BLaER1 (cell line): Measurements from ENCODE around the gene GAA.
A peak's percentile ranks its signal among the peaks of the same experiment; 100 is the strongest.
"Not testable (repeated sequence)": the region's sequence is repeated elsewhere in the genome, so short reads cannot be mapped to it uniquely, and the experiment has no call there.

Experiments
- H3K27ac ChIP-seq: shearing (Covaris generic); formaldehyde crosslinking; 2 replicates; pipeline ENCODE4 v1.8.1; 2022
- H3K27me3 ChIP-seq: shearing (Covaris generic); formaldehyde crosslinking; 2 replicates; pipeline ENCODE4 v1.8.1; 2022
- H3K36me3 ChIP-seq: shearing (Covaris generic); formaldehyde crosslinking; 2 replicates; pipeline ENCODE4 v1.8.1; 2022
- H3K4me1 ChIP-seq: shearing (Covaris generic); formaldehyde crosslinking; 2 replicates; pipeline ENCODE4 v1.8.1; 2022
- H3K4me2 ChIP-seq: shearing (Covaris generic); formaldehyde crosslinking; 2 replicates; pipeline ENCODE4 v1.8.1; 2022
- H3K4me3 ChIP-seq: shearing (Covaris generic); formaldehyde crosslinking; 2 replicates; pipeline ENCODE4 v1.8.1; 2022
- H3K9ac ChIP-seq: shearing (Covaris generic); formaldehyde crosslinking; 2 replicates; pipeline ENCODE4 v1.8.1; 2022
- H3K9me3 ChIP-seq: shearing (Covaris generic); formaldehyde crosslinking; 2 replicates; pipeline ENCODE4 v1.8.1; 2022
- H4K20me1 ChIP-seq: shearing (Covaris generic); formaldehyde crosslinking; 2 replicates; pipeline ENCODE4 v1.8.1; 2022
- Cebpa-rat ChIP-seq: shearing (Covaris generic); IDR thresholded peaks from 2 replicates; pipeline ENCODE4 v1.8.1; 2022

GAA gene

DNA sequence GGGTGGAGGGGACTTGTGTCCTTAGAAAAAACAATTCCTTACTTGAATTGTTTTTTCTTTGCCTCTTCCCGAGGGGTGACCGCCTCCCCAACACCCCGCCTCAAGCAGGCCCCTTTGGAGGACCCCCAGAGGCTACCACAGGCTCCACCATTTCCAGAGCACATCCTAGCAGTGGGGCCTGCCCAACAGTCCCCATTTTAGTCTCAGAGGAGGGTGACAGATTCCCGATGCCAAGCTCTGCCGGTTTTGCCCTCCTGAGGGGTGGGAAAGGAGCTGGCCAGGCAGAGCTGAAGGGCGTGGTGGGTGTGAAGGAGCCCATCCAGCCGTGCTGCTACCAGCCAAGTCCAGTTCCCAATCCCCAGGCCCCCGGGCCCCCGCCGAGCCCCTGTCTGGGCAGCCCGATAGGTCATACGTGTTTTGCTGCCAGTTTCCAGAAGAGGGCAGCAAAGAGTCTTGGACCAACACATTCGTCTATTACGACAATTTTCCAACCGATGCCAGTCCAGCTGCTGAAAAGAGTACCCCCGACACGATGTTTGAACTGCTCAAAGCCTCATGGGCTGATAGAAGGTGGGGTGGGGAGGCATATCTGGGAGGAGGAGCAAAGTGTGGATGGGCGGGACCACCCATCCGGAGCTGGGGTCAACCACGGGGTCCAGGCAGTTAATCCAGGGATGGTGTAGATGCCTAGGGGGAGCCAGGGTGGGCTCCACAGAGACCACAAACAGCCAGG is 18.8 kb upstream of the GAA start:
- Histone ChIP-seq H3K36me3 (no peaks in the 10 kb centered on the region), H3K9me3 (no peaks in the 10 kb centered on the region), H4K20me1 (no peaks in the 10 kb centered on the region), H3K9ac (no peak overlapping the region), H3K27me3 (no peaks in the 10 kb centered on the region), H3K4me2 (peak overlapping the region; percentile 43), H3K4me1 (peaks cover 34% of the 10 kb centered on the region), H3K4me3 (no peak overlapping the region), H3K27ac (no peak overlapping the region)
- no peak for TF ChIP-seq Cebpa-rat

DNA sequence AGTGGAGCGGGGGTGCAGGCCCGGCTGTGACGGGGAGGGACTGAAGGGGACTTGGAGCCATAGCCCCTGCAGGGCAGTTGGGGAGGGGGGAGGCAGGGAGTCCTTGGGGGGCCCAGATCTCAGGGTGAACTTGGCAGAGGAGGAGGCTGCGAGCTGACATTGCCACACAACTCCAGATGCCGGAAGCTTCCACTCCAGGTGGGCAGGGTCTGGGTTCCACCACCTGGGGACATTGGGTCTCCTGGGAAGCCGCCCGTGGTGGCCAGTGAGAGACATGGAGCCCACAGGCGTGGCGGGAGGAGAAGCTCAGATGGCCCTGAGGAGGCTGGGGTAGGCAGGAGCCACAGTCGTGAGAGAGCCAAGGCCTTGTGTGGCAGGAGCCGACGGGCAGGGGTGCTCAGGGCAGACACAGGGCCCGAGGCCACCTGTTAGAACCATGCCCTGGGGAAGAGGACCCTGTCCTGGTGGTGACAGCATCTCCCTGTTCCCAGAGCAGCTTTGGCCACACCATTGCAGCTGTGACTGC is 18.2 kb upstream of the GAA start:
- Histone ChIP-seq H3K4me1 (peaks cover 34% of the 10 kb centered on the region), H3K27ac (peak overlapping the region; percentile 41; the same call in 1 of the 2 replicates), H3K4me3 (no peak overlapping the region), H3K4me2 (peak overlapping the region; percentile 24), H3K9me3 (no peaks in the 10 kb centered on the region), H4K20me1 (no peaks in the 10 kb centered on the region), H3K27me3 (no peaks in the 10 kb centered on the region), H3K9ac (no peak overlapping the region), H3K36me3 (no peaks in the 10 kb centered on the region)
- TF ChIP-seq Cebpa-rat: no peak

DNA sequence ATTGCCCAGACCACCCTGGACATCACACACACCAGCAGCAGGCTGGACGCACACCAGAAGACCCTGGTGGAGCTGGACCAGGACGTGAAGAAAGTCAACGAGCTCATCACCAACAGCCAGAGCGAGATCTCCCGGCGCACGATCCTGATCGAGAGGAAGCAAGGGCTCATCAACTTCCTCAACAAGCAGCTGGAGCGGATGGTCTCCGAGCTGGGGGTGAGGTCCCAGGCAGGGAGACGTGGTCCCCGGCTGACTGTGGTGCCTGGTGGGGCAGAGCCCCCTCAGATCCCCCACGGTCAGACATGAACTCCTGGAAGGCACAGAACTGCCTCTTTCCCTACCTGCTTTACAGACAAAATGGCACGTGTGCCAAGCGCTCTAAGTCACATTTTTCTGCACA is 16.6 kb upstream of the GAA start:
- no peak overlapping the region for H3K4me3 ChIP-seq
- no peaks in the 10 kb centered on the region for H3K9me3 ChIP-seq
- H3K4me1 ChIP-seq: peaks cover 34% of the 10 kb centered on the region
- H3K9ac ChIP-seq: no peak overlapping the region
- no peak overlapping the region for H3K4me2 ChIP-seq
- H3K27ac ChIP-seq: no peak overlapping the region
- TF ChIP-seq Cebpa-rat: no peak
- no peaks in the 10 kb centered on the region for H3K36me3 ChIP-seq
- no peaks in the 10 kb centered on the region for H3K27me3 ChIP-seq
- H4K20me1 ChIP-seq: no peaks in the 10 kb centered on the region

GRCh38 chr17:80086081-80086480 is 15.3 kb upstream of the GAA start:
- no peak for TF ChIP-seq Cebpa-rat
- Histone ChIP-seq H3K4me2 (peak overlapping the region; percentile 64), H3K36me3 (no peaks in the 10 kb centered on the region), H3K4me1 (peaks cover 34% of the 10 kb centered on the region), H3K4me3 (no peak overlapping the region), H4K20me1 (no peaks in the 10 kb centered on the region), H3K27ac (no peak overlapping the region), H3K9me3 (no peaks in the 10 kb centered on the region), H3K27me3 (no peaks in the 10 kb centered on the region), H3K9ac (no peak overlapping the region)

- no peaks in the 10 kb centered on the region for H3K27me3 ChIP-seq
Observed at GRCh38 chr17:80086616-80087015, 14.8 kb upstream of the GAA start.

GRCh38 chr17:80087346-80088265 is 13.8 kb upstream of the GAA start:
- TF ChIP-seq Cebpa-rat: no peak
- no peak overlapping the region for H3K4me2 ChIP-seq

More at GRCh38 chr17:80086616-80087015, 14.8 kb upstream of the GAA start:
- H3K9me3 ChIP-seq: no peaks in the 10 kb centered on the region
- peaks cover 34% of the 10 kb centered on the region for H3K4me1 ChIP-seq
- no peak overlapping the region for H3K4me2 ChIP-seq
- TF ChIP-seq Cebpa-rat: no peak
- H3K27ac ChIP-seq: no peak overlapping the region
- no peak overlapping the region for H3K4me3 ChIP-seq
- no peaks in the 10 kb centered on the region for H3K36me3 ChIP-seq
- no peak overlapping the region for H3K9ac ChIP-seq
- no peaks in the 10 kb centered on the region for H4K20me1 ChIP-seq

DNA sequence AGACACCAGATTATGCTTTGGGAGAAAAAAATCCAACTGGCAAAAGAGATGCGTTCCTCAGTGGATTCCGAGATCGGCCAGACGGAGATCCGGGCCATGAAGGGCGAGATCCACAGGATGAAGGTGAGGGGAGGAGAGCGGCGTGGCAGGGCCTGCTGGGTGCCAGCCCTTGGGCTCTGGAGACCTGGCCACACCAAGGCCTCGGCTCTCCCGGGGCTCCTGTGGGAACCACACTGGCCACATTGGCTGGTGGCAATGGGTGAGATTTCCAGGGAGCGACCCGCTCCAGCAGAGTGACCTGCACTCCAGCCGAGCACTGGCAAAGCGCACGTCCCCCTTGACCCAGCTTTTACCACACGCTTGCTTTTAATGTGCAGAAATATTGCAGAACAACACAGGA is 11.6 kb upstream of the GAA start:
- Histone ChIP-seq H3K9me3 (no peaks in the 10 kb centered on the region), H4K20me1 (no peaks in the 10 kb centered on the region), H3K4me1 (peaks cover 11% of the 10 kb centered on the region), H3K27me3 (no peaks in the 10 kb centered on the region), H3K4me3 (no peak overlapping the region), H3K9ac (no peak overlapping the region), H3K36me3 (no peaks in the 10 kb centered on the region), H3K4me2 (no peak overlapping the region), H3K27ac (no peak overlapping the region)
- no peak for TF ChIP-seq Cebpa-rat

More at GRCh38 chr17:80087346-80088265, 13.8 kb upstream of the GAA start:
- Histone ChIP-seq H3K27ac (no peak overlapping the region), H3K36me3 (no peaks in the 10 kb centered on the region), H3K9ac (no peak overlapping the region), H3K4me3 (no peak overlapping the region), H4K20me1 (no peaks in the 10 kb centered on the region), H3K4me1 (peaks cover 30% of the 10 kb centered on the region), H3K9me3 (no peaks in the 10 kb centered on the region), H3K27me3 (no peaks in the 10 kb centered on the region)

GRCh38 chr17:80090164-80090563 is 11.2 kb upstream of the GAA start:
- H4K20me1 ChIP-seq, H3K27me3 ChIP-seq, H3K4me3 ChIP-seq, H3K27ac ChIP-seq, H3K36me3 ChIP-seq, H3K4me2 ChIP-seq, H3K9me3 ChIP-seq, H3K9ac ChIP-seq: not testable (repeated sequence)
- peaks cover 11% of the 10 kb centered on the region for H3K4me1 ChIP-seq

DNA sequence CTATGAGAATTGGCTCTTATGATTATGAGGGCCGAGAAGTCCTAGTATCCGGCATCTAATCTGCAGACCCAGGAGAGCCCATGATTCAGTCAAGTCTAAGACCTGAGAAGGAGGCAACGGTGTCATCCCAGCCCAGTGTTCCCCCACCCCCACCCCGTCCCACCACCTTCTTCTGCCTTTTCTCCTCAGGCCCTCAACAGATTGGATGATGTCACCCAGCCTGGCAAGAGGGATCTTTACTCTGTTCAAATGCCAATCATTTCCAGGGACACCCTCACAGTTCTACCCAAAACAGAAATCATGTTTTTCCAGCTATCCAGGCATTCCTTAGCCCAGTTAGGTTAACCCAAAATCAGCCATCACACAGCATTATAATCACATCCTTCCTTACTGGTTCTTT is 10.0 kb upstream of the GAA start:
- TF ChIP-seq Cebpa-rat: no peak
- no peaks in the 10 kb centered on the region for H4K20me1 ChIP-seq
- peaks cover under 1% of the 10 kb centered on the region; the same call in 1 of the 2 replicates for H3K4me1 ChIP-seq
- H3K36me3 ChIP-seq: no peaks in the 10 kb centered on the region
- H3K27me3 ChIP-seq: no peaks in the 10 kb centered on the region
- no peaks in the 10 kb centered on the region for H3K9me3 ChIP-seq
- H3K27ac ChIP-seq: no peak overlapping the region
- no peak overlapping the region for H3K4me2 ChIP-seq
- H3K9ac ChIP-seq: no peak overlapping the region
- H3K4me3 ChIP-seq: no peak overlapping the region

GRCh38 chr17:80092959-80093358 is 8.4 kb upstream of the GAA start:
- H3K4me2 ChIP-seq: no peak overlapping the region
- no peak overlapping the region for H3K9ac ChIP-seq
- no peak for TF ChIP-seq Cebpa-rat
- no peaks in the 10 kb centered on the region for H3K36me3 ChIP-seq
- no peaks in the 10 kb centered on the region for H4K20me1 ChIP-seq
- H3K9me3 ChIP-seq: no peaks in the 10 kb centered on the region
- no peaks in the 10 kb centered on the region for H3K4me1 ChIP-seq
- no peaks in the 10 kb centered on the region for H3K27me3 ChIP-seq
- no peak overlapping the region for H3K27ac ChIP-seq
- no peak overlapping the region for H3K4me3 ChIP-seq
